ENCODE measurements around the gene CD300E. TPM values are rescaled to one million over a fixed set of nuclear protein-coding genes. Genes with fewer than 3 reads are reported as not detected.

The CD300E gene
- total and polyA plus RNA-seq, 2 of the 13 experiments (the other 11 are each of a cell fraction or from before 2014, with no cell fraction given), result not detected

DNA sequence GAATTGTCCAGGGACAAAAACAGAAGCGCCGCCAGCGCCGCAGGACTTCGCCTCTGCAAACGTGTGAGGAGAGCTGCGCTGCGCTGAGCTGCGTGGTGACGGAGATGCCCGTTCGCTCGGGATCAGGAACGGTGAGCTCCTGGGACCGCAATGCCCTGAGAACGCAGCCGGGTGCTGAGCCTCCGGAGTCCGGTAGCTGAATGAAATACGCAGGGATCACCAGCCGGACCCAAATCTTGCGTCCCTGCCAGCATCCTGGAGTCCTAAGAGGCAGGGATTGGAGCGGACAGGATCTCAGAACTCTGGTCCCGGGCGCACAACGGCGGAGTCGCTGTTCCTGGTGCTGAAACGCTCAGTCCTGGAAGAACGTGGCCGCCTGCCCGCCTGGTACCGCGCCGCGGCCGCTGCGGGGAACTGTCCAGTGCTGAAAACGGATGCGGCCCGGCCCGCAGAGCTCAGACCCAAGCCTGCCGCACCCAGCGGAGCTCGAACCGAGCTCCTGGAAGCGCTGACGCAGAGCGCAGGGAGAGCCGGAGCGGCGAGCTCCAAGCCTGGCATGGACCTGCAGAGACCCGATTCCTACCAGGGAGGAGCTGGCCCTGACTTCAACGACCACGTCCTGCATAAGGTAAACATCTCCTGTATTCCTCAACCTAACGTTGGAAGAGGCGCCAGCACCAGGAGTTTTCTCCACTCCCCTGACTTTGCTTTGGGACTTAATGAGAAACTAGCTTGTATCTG lies 47.7 kb upstream of the CD300E start (continued):
- peak; percentile 71 for TF ChIP-seq RFX3 (CRISPR knock-in tag; IDR thresholded peaks at IDR 0.05)
- peak; percentile 100 for TF ChIP-seq ZNF790 (CRISPR knock-in tag; IDR thresholded peaks at IDR 0.05; ENCODE audit: borderline replicate concordance)
- peak; percentile 86 for TF ChIP-seq MED8 (CRISPR knock-in tag; IDR thresholded peaks at IDR 0.05; ENCODE audit: insufficient replicate concordance)
- TF ChIP-seq NCOA5 (CRISPR knock-in tag; IDR thresholded peaks at IDR 0.05), result peak; percentile 98
- TF ChIP-seq, protein P1, sequence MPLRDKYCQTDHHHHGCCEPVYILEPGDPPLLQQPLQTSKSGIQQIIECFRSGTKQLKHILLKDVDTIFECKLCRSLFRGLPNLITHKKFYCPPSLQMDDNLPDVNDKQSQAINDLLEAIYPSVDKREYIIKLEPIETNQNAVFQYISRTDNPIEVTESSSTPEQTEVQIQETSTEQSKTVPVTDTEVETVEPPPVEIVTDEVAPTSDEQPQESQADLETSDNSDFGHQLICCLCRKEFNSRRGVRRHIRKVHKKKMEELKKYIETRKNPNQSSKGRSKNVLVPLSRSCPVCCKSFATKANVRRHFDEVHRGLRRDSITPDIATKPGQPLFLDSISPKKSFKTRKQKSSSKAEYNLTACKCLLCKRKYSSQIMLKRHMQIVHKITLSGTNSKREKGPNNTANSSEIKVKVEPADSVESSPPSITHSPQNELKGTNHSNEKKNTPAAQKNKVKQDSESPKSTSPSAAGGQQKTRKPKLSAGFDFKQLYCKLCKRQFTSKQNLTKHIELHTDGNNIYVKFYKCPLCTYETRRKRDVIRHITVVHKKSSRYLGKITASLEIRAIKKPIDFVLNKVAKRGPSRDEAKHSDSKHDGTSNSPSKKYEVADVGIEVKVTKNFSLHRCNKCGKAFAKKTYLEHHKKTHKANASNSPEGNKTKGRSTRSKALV (CRISPR knock-in tag; IDR thresholded peaks at IDR 0.05), result peak; percentile 99
- no peak for TF ChIP-seq MAZ (IDR thresholded peaks at IDR 0.05; ENCODE audit: borderline replicate concordance, low read depth, low read length)
- TF ChIP-seq MAZ (CRISPR knock-in tag; IDR thresholded peaks at IDR 0.05; ENCODE audit: low read depth), result peak; percentile 100
- TF ChIP-seq GMEB2 (CRISPR knock-in tag; IDR thresholded peaks at IDR 0.05; ENCODE audit: low read depth), result peak; percentile 48; the same call in 1 of the 2 replicates
- TF ChIP-seq ZNF660 (CRISPR knock-in tag; IDR thresholded peaks at IDR 0.05; ENCODE audit: borderline replicate concordance, low read depth), result peak; percentile 99
- TF ChIP-seq ZNF124 (CRISPR knock-in tag; IDR thresholded peaks at IDR 0.05), result peak; percentile 100
- no peak for TF ChIP-seq U2AF2 (IDR thresholded peaks at IDR 0.05; ENCODE audit: low read depth, low read length)
- peak; percentile 62; the same call in 1 of the 2 replicates for TF ChIP-seq TFAP4 (IDR thresholded peaks at IDR 0.05; ENCODE audit: borderline replicate concordance, low read depth)
- TF ChIP-seq, protein P2, sequence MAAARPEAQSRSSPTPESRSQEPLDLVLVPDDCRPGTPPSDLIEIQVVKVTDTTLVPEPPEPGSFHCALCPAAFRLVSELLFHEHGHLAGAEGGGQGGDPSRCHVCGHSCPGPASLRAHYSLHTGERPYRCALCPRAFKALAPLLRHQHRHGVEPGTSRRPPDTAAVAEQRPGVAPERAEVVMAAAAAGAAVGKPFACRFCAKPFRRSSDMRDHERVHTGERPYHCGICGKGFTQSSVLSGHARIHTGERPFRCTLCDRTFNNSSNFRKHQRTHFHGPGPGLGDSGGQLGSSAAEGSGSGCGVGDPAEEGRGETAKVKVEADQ (CRISPR knock-in tag; IDR thresholded peaks at IDR 0.05; ENCODE audit: borderline replicate concordance), result peak; percentile 100
- peak; percentile 100 for TF ChIP-seq SMAD3 (CRISPR knock-in tag; IDR thresholded peaks at IDR 0.05)
- TF ChIP-seq KLF6 (CRISPR knock-in tag; IDR thresholded peaks at IDR 0.05), result peak; percentile 100
- peak; percentile 100 for TF ChIP-seq GLI4 (CRISPR knock-in tag; IDR thresholded peaks at IDR 0.05; ENCODE audit: borderline replicate concordance)
- TF ChIP-seq ZNF143 (CRISPR knock-in tag; IDR thresholded peaks at IDR 0.05), result peak; percentile 79
- TF ChIP-seq, protein P3, sequence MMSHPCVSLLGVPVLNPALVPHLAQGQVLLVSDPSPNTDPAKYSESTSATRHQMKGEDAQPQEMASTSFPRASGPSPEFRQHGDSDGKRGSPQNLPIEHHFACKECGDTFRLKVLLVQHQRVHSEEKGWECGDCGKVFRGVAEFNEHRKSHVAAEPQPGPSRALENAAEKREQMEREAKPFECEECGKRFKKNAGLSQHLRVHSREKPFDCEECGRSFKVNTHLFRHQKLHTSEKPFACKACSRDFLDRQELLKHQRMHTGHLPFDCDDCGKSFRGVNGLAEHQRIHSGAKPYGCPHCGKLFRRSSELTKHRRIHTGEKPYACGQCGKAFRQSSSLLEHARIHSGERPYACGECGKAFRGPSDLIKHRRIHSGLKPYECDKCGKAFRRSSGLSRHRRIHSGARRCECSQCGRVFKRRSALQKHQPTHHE (CRISPR knock-in tag; IDR thresholded peaks at IDR 0.05; ENCODE audit: borderline replicate concordance), result peak; percentile 100

All from HepG2 (cell line).